Astrocyte (in vitro differentiated cells and primary cell): Measurements from ENCODE around the gene MINDY3.

ENCODE experiments used
- CTCF ChIP-seq: IDR thresholded peaks from 2 replicates; pipeline ENCODE4 v1.5.1; 2011; ENCODE audit warnings: low read depth, mild to moderate bottlenecking, inconsistent platforms, low read length, moderate library complexity; ENCODE audit not compliant: insufficient read depth
- EZH2 ChIP-seq: IDR thresholded peaks from 2 replicates; pipeline ENCODE4 v1.6.1; 2012; ENCODE audit warnings: mild to moderate bottlenecking, low read length, inconsistent platforms; ENCODE audit not compliant: insufficient read depth

DNA sequence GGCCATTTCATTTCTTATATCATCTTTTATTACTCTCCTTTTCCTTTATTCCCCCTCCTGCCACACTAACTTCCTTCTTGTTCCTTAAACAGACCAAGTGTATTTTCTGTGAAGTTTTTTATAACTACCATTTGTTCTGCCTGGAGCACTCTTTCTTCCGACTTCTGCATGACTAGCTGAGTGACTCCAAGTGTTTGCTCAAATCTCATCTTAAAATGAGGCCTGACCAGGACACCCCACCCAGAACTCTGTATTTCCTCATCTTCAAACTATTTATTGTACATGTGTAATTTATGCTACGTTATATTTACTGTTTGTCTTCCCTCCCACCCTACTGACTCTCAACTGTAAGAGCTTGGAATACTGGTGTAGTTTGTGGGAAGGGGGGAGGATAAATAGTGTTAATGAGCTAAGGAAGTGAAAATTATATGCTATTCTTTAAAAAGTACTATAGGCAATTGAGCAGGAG is 3.2 kb downstream of the MINDY3 start:
- TF ChIP-seq CTCF (no peak), EZH2 (no peak)
